Fibroblast of skin of abdomen (primary cell): ENCODE results near the gene TRUB2.
"Not testable (repeated sequence)": the region's sequence is repeated elsewhere in the genome, so short reads cannot be mapped to it uniquely, and the experiment has no call there.

Experiments used
- DNase-seq: peaks from one replicate; pipeline ENCODE4 v3.0.0-alpha.2; 2013

TRUB2 gene

GRCh38 chr9:128340691-128341434, 18.6 kb upstream of the TRUB2 start:
- DNase-seq: no peak

- DNase-seq: peak; percentile 74
Observed at GRCh38 chr9:128339761-128340690, 17.8 kb upstream of the TRUB2 start, which contains the start of gene SLC27A4. Gene SLC27A4, plus strand, starts transcription at chr9:128340527. Its CDS starts 2,606 bp downstream, at chr9:128343133.

DNA sequence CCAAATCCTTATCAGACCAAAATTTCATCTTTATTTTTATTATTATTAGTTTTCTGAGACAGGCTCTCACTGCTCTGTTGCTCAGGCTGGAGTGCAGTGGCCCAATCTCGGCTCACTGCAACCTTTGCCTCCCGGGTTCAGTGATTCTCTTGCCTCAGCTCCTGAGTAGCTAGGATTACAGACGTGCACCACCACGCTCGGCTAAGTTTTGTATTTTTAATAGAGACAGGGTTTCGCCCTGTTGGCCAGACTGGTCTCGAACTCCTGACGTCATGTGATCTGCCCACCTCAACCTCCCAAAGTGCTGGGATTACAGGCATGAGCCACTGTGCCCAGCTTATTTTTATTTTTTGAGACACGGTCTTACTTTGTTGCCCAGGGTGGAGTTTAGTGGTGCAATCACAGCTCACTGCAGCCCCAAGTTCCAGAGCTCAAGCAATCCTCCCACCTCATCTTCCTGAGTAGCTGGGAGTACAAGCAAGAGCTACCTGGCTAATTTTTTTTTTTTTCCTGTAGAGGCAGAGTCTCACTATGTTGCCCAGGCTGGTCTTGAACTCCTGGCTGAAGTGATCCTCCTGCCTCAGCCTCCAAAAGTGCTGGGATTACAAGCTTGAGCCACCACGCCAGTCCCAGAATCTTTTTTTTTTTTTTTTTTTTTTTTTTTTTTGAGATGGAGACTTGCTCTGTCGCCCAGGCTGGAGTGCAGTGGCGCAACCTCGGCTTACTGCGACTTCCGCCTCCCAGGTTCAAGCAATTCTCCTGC, 16.8 kb upstream of the TRUB2 start:
- DNase-seq: not testable (repeated sequence)

DNA sequence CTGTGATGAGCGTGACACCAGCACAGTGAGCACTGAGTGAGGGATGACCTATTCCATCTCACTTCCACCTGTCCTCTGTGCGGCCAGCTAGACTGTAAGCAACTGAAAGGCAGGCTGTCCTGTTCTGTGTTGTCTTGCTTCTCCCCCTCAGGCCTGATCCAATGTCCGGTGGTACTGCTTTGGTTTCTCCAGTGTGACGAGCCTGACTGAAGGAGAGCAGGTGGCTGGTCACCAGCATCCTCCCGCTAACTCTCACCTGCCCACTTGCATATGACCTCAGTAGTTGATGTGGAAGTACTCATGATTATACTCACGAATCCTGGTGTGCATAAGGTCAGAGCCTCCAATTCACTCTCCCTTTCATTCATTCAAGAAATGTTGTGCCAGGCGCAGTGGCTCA, 15.7 kb upstream of the TRUB2 start:
- DNase-seq: no peak

- DNase-seq: no peak
Observed at GRCh38 chr9:128335914-128336313, 13.7 kb upstream of the TRUB2 start.

DNA sequence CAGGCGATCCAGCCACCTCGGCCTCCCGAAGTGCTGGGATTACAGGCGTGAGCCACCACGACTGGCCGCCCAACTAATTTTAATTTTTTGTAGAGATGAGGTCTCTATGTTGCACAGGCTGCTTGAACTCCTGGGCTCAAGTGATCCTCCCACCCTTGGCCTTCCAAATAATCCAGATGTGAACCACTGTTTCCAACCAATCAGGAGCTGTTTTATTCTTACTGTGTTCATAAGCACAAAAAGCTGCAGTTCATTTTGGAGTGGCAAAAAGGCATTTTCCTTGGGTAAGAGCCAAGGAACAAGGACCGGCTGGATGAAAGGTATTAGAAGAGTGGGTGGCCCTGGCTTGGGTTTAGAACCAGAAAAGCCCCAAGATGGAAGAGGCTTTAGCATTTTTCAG, 12.9 kb upstream of the TRUB2 start:
- no peak for DNase-seq

- no peak for DNase-seq
Observed at GRCh38 chr9:128333451-128333869, 11.2 kb upstream of the TRUB2 start.

DNA sequence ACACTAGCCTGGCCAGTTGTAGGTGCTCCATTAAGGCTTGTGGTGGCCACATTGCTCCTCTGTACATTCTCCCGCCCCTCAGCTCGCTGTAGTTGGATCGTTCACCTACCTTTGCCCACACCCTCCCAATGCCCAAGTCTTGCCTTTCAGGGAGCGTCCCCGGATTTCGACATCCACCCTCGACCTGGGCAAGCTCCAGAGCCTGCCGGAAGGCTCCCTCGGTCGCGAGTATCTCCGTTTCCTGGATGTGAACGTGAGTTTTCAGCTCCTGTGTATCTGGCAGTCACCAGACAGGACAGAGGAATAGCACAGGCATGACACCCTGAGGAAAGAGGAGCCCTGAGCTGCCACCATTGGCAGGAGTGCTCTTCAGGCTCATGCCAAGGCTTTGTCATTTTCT, 3.4 kb upstream of the TRUB2 start:
- DNase-seq: no peak

- DNase-seq: no peak
Observed at GRCh38 chr9:128324401-128324800, 2.2 kb upstream of the TRUB2 start.

- no peak for DNase-seq
Observed at GRCh38 chr9:128323791-128324190, 1.5 kb upstream of the TRUB2 start.

- no peak for DNase-seq
Observed at GRCh38 chr9:128323212-128323730, 1.0 kb upstream of the TRUB2 start.

DNA sequence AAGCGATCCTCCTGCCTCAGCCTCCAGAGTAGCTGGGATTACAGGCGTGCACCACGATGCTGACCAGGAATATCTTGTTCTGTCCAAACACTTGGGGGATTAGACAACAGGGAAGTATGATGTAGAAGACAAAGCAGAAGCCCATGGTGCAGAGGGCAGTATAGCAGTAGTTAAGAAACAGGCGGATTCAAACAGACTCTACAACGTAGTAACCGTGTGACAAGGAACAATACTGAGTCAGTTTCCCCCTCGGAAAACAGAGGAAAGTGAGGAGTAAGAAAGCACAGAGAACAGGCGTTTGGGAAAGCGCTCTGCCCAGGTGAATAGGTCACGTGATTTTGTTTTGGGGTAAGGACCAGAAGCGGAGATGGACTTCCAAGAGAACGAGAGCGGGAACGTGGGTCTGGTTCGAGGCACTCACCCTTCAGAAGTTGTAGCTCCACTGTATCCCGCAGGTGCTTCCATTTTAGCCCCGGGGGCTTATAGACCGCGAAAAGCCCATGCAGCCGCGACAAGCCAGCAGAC, 306 bp downstream of the TRUB2 start:
- DNase-seq: no peak

- no peak for DNase-seq
Observed at GRCh38 chr9:128321343-128321742, 904 bp downstream of the TRUB2 start.

GRCh38 chr9:128317629-128318028, 4.6 kb downstream of the TRUB2 start:
- no peak for DNase-seq

DNA sequence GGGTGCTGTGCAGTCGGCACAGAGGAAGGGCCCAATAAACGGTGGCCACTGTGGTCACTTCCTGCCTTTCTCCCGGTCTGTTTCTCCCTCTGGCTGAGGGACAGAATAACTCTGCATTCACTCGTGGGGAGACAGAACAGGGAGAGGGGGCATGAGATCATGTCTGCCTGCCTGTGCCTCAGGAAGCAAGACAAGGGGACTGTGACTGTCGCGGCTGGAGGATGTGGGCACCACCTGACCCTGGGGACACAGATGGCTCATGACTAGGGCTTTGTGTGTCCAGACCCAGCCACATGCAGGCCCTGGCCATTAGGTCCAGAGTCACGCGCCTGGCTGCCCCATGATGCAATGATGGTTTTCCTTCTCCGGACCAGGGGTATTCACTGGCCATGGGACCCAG, 5.8 kb downstream of the TRUB2 start:
- no peak for DNase-seq

DNA sequence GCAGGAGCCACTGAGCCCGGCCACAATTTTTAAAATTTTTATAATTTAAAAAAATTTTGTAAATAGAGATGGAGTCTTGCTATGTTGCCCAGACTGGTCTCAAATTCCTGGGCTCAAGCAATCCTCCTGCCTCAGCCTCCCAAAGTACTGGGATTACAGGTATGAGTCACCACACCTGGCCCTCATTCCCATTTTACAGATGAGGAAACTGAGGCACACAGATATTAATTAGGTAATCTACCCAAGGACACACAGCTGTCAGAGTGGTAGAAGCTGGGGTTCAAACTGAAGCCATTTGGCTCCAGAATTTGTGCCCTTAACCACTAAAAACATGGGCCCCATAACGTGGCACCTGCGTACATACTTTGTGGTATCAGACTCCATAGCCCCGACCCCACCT, 7.5 kb downstream of the TRUB2 start:
- DNase-seq: no peak

GRCh38 chr9:128310461-128310860, 11.8 kb downstream of the TRUB2 start:
- DNase-seq: no peak

GRCh38 chr9:128309551-128309950, 12.7 kb downstream of the TRUB2 start:
- DNase-seq: no peak

GRCh38 chr9:128304971-128305288, 17.3 kb downstream of the TRUB2 start:
- DNase-seq: no peak

- no peak for DNase-seq
Observed at GRCh38 chr9:128304136-128304970, 17.9 kb downstream of the TRUB2 start.
